DMS 273 (cell line): ENCODE measurements around the gene PTPN14.
"Not testable (repeated sequence)": the region's sequence is repeated elsewhere in the genome, so short reads cannot be mapped to it uniquely, and the experiment has no call there.

Experiments used
- DNase-seq: peaks from one replicate; lab custom pipeline; 2025; ENCODE audit not compliant: unreplicated experiment; lab: John Stamatoyannopoulos, UW

Gene PTPN14

DNA sequence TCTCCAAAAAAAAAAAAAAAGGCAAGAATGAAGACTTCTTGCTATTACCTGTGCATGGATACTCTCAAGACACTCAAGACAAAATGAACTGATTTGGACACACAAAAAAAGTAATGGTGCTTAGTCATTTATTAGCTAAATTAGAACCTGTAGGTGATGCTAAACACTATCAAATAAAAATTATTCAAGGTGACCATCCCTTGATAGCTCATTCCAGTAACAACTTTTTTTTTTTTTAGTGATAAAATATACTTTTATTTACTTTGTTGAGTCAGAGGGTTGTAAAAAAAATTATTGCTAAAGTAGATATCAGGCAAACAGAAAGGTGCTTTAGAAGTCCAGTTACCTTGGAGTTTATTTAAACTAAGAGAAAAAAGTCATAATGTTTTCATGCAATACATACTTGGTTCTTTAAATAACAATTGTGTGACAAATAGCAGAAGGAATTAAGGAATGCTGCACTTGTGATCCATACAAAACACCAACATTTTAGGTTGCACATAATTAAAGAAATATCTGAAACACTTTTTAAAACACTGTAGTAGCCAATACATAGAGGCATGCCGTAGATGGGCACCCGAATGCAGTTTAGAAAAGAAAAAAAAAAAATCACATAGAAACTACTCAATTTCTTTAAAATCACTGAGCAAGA is 69.3 kb downstream of the PTPN14 start:
- DNase-seq = not testable (repeated sequence)

DNA sequence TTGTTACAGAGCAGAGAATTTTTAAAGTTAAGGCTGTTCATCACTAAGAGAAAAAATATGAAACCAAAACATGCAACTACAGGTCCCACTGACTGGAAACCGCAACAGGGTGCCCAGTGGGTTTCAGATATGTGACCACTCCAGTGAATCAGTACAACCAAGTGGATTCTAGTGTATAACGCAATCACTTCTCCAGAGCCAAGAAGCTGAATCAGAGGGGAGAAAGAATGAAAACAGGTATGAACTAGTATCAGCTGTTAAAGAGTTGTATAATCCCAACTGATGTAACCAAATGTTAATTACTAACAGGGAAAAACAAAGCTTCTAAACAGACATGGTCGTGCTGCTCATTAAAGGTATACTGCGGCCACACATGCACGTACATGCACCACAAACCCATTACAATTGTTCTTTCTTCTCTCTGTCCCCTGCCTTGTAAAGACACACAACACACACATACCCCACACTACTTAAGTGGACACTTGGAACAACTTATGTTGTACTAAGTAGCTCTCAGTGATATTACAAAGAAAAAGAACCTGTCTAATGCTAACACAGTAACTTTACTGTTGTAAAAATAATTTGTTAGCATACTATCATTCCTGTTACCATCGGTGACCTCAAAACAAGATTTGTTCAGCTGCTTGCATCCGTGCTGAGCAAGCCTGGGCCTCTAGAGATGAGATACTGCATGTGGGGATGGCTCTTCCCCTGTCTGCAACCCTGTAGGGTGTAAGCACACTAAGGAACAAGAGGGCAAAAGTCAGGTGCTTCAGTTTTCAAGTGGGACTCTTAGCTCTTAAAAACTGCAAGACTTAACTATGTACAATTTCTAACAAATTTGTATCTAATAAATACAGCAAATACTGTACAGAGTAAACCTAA is 74.2 kb downstream of the PTPN14 start:
- DNase-seq = no peak

DNA sequence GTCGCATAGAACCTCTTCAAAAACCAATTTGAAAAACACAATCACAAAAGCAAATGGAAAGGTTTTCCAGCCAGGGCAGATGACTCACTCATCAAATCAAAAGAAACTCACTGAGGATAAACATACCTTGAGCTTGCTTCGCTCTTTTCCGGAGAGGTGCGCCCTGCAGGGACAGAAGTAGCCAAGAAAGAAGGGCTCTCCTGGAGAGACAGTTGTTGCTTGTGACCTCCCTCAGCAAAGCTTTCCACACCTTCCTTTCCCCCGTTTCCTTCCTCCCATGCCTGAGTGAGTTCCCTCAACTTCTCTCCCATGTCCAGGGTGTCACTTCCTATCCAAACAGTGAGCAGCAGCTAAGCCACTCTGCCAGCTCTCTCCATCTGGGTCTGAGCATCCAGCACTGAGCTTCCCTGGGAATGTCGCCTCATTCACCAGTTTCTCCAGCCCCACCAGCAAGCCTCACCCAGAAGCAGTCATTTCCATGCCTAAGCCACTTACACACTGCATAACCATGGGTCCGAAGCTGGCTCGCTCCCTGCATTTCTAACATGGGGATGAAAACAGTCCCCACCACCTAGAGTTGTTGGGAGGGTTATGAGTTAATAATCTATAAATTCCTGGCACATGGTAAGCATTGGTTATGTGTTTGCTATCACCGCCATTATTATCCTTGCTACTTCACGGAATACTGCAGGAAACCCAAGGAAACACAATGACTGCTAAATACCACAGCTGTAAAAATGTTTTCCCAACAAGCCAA is 75.0 kb downstream of the PTPN14 start:
- no peak for DNase-seq

DNA sequence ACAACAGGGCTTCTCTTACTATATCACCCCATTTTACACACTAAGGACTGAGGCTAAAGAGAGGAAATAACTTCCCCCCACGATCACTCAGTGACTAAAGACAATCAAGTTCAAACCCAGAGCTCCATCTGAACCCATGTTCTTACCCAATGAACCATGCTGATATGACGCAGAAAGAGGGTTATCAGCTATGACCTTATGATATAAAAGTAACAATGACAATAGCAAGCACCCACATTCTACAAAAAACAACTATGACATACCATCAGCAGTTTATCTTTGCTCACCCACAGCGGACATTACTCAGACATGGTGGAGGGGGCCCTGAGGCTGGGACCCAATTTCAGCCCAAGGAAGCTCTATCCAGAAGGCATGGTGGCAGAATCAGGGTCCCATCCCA is 75.7 kb downstream of the PTPN14 start:
- no peak for DNase-seq

DNA sequence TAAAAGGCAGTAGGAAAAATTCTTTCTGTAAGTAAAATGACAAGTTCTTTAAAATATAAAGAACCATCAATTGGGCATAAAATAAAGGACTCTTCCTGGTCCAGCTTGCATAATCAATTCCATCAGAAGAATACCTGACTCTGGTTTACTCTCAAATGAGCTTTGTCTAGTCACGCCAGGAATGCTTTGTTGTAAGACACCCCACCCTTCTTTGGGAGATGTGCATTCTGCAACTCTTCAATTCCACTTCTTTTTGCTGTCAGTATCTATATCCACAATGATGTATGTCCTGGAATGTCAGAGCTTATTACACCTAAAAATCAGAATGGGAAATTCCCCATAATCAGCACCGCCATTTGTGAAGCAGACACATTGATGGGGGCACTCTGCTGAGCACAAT is 76.1 kb downstream of the PTPN14 start:
- no peak for DNase-seq

DNA sequence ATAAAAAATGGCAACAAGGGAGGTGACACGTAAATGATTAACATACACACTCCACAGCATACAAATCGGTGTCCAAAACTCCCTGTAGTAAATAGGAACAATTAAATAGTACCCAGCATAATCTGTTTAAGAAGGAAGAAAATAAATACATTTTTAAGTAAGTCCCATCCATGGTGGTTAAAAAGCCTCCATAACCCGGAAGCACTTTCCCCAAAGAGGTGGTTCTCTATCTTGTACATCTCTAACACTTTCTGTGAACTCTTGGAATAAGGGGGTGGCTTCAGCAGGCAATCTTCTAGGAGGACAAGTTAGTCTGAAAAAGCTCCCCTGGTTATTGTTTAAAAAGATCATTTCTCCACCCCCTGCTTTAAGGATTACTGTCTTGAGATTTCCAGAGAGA is 76.9 kb downstream of the PTPN14 start:
- no peak for DNase-seq

DNA sequence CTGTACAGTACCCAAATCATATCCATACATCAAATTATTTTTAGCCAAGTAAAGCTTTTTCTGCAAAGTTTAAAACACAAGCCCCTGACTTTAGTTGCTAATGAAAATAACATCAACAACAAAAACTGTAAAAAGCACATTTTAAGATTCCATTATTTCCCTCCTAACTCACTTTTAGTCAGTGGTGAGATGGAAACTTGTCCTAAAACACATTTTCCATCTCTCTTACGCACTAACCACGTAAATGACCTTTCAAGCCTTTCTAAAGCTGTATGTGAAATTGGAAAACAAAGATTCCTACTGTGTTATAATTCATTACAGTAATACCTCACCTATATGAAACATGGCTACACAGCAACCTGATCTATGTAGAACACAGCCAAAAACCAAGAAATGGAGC is 77.5 kb downstream of the PTPN14 start:
- no peak for DNase-seq

DNA sequence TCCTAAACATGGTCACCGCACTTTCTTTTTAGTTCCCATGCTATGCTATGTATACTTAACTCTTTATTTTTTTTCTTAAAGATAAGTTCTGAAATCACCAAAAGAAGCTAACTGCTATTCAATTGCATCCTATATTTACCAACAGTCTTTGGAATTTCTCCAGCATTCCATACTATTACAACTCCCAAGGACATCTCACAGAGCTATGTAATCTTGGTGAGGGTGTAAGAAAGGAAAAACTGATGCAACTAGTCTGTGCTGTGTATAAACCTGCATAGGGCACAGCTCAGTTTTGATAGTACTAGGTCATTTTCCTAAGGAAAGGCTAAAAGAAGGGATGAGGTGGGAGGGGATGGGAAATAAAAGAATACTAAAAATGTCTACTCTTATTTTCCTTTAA is 78.0 kb downstream of the PTPN14 start:
- no peak for DNase-seq

DNA sequence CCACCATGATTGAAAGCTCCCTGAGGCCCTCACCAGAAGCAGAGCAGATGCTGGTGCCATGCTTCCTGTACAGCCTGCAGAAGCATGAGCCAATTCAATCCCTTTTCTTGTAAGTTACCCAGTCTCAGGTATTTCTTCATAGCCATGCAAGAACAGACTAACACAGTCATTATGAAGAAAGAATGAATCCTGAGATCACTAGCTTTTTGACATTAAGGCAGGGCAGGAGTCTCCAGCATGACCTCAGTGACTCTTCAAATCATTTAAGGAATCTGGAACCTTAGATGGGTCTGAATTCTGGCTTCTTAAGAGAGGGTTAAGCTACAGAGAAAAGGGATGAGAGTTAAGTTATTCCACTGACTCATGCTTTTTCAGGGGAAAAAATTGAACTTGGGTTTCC is 79.0 kb downstream of the PTPN14 start:
- no peak for DNase-seq

DNA sequence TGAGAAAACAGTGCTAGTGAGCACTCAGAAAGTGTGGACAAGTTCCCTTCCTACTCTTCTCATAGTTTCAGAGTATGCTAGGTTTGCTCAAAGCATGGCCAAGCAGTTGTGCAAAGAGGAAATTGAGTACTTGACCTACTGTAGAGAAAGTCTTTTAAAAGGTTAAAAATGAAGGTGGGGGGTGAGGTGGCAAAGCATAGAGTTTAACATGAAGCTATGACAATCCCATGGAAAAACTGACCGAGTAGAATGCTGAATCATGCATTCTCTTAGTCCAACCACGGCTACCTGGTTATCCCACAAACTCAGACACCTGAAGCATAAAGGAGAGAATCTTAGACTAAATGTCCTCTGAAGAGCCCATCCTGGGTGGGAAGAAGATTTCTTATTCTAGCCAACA is 79.9 kb downstream of the PTPN14 start:
- no peak for DNase-seq

DNA sequence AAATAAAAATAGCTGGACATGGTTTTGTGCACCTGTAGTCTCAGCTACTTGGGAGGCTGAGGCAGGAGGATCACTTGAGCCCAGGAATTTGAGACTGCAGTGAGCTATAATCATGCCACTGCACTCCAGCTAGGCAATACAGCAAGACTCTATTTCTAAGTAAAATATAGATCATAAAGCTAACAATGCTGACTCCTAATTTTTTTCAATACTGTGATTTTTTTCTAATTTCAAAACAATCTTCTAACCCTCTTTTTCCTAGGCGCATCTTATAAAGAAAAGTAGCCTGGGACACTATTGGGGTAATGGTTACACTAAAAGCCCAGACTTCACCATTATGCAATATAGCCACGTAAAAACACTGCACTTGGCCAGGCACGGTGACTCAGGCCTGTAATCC is 81.3 kb downstream of the PTPN14 start:
- no peak for DNase-seq

DNA sequence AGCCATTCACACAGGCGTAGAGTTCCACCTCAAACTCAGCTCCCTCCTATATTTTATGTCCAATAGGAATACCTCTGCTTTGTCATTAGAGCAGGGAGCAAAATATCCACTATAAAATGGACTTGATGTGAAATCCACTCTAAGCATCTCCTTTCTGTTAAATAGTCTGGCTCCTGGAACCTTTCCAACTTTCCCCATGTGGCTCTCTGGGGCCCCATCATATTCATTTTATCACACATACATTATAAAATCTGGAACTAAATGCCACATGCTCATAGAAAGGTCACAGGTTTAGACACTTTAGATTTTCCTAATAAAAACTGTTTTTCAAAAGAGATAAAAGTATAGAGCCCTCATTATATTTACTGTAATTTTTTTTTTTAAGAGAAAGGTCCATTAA is 82.1 kb downstream of the PTPN14 start:
- peak; percentile 73 for DNase-seq

DNA sequence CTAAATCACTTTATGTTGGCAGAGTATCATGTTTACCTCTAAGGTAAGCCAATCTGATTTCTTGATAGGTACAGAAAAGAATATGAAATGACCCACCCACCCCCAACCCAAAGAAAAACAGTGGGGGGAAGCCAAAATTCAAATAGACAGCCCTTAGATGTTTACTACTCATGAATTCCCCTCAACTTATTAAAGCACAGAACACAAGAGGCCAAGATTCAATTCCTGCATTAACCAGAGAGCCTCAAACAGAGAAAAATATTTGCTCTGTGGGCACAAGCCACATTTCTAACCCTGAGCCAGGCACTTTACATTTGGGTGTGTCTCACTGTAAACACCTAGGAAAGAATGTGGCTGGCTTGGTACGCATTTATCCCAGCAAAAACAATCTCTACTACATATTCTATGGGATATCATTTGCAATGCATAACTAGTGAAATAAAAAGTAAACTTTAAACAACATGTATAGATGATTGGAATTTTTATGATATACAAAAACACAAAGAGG is 84.3 kb downstream of the PTPN14 start:
- no peak for DNase-seq

DNA sequence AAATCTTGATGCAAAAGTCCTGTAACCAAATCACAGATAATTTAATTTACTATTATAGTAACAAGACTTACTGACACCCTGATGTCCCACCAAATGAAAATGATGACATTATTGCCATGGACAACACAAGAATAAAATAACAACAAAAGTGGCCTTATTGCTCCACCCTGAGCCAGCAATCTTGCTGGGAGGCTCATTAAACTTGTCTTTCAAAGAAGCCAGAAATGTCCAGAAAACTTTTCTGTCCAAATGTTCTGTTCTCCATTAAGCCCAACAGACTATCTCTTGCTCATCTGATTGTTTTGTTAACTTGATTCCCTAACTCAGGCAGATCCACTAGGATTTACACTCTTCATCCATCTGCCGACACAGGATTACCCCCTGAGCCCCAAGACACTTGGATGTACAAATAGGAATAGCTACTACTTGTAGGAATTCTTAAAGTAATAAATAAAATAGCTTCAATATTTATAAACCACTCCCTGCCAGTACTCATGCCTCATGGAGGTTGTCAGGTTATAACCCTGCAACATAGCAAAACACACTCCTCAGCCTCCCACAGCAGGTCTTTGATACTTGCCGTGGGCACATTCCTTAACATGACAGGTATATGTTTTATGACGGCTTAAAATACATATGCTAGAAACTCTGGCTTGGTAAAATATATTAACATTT is 84.9 kb downstream of the PTPN14 start:
- DNase-seq = no peak

DNA sequence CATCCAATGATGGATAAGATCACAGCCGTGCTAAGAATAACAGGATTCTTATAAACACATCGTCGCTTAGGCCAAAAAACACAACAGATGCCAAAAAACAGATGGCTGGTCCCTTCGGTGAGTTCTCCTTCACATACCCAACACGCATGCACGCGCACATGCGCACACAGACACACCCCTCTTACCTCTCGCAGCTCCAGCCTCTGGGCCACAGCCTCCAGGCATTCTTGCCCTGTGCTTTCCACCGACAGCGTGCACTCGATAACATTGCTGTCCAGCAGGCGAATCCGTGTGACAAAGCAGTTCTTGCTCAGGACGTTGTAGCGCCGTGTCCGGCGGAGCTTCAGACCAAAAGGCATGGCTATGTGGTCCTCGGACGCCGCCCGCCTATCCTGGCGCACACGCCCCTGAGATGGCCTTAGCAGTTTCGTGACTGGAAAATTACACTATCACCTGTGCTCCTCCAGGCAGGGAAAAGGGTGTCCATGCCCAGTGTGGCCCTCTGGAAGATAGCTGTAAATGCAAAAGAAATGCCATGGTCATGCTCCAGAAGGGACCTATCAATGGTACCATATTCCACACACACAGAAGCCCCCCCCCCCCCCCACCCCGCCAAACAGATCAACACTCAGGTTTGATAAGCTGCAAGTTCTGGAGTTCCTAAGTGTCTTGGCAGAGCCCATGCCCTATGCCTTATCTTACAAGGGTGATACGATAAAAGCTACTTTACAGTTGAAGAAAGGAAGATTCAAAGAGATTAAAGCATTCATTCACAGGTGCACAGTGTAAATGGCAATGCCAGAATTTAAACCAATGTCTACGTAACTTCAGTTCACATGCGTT is 86.7 kb downstream of the PTPN14 start:
- DNase-seq = peak; percentile 88

DNA sequence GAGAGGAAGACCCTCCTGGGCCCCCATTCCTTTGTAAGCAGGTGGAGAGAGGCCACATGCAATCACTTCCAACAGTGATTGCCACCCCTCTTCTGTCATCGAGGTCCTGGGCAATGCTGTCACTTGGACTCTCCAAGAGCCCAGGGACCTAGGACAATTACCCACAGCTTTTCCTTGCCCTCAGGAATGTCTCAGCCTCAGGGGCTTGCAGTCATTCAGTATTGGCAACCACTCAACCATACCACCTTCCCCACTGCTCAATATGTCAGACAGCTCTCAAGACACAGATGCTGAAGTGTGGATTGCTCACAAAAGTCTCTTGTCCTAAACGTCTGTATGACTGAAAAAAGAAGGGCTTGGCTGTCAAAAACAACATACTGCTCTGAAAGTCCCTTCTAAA is 87.8 kb downstream of the PTPN14 start:
- no peak for DNase-seq

DNA sequence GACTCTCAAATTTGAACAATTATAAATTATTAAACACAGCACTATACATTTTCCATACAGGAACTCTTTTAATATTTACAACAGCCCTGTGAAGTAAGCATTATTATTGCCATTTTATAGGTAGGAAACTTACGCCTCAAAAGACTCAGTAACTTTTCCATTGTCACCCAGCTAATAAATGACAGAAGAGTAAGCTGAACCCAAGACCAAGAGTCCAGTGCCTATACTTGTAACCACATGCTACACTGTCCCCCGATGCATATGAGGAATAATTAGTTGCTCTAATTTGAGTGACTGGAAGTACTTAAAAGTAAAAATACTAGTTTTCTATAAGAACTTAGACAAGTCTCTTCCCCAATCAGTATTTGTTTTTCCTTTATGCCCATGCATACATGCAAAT is 88.5 kb downstream of the PTPN14 start:
- DNase-seq = no peak

DNA sequence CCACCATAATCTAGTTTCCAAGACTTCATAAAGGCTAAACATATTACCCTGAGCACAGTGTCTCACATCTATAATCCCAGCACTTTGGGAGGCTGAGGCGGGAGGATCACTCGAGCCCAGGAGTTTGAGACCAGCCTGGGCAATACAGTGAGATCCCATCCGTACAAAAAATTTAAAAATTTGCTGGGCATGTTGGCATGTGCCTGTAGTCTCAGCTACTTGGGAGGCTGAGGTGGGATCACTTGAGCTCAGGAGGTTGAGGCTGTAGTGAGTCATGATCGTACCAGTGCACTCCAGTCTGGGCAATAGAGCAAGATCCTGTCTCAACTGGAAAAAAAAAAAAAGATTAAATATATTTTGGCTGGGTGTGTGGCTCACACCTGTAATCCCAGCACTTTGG is 90.1 kb downstream of the PTPN14 start:
- DNase-seq = no peak

DNA sequence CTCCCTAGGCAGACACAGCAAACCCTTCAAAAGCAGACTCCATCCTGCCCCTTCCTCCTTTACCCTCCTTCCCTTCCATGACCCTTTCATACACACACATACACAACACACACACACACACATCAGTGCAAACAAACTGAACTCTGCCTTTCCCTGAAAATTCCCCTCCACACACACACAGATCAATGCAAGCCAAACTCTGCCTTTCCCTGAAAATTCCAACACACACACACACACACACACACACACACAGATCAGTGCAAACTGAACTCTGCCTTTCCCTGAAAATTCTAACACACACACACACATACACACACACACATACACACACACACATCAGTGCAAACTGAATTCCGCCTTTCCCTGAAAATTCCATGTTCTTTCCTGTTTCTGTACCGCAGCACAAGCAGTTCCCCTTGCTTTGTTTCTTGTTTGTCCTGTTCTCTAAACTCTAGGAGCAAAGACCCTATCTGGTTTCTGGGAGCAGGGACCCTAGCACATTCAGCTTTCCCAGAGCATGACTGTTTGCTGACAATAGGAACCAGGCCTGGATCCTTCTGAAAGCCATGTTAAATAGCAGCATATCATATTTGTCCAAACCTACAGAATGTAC is 91.0 kb downstream of the PTPN14 start:
- DNase-seq = no peak

DNA sequence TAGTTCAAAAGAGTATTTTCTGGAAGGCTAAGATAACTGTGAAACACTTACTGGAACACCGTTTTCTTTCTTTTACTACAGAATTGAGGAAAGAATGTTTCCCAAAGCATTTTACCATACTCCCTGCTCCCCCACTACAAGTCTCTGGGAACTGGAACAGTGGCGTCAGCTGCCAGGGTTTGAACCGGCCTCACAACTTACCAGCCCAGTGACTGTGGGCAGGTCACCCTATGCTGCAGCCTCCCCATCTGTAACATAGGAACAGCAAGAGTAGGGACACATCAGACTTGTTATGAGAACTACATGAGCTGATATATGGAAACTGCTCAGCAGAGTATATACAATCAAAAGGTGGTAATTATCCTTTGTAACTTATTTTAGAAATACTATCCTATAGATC is 91.5 kb downstream of the PTPN14 start:
- no peak for DNase-seq
